ENCODE data around the gene ZFP36L2.

Gene ZFP36L2

GRCh38 chr2:43238176-43238575, 11.8 kb upstream of the ZFP36L2 start:
- DNase-seq (ENCODE audit: insufficient read length, low spot score): no peak
- no peak for TF ChIP-seq POLR2A (IDR thresholded peaks at IDR 0.05; ENCODE audit: low read depth, low read length)
- no peak for FAIRE-seq

DNA sequence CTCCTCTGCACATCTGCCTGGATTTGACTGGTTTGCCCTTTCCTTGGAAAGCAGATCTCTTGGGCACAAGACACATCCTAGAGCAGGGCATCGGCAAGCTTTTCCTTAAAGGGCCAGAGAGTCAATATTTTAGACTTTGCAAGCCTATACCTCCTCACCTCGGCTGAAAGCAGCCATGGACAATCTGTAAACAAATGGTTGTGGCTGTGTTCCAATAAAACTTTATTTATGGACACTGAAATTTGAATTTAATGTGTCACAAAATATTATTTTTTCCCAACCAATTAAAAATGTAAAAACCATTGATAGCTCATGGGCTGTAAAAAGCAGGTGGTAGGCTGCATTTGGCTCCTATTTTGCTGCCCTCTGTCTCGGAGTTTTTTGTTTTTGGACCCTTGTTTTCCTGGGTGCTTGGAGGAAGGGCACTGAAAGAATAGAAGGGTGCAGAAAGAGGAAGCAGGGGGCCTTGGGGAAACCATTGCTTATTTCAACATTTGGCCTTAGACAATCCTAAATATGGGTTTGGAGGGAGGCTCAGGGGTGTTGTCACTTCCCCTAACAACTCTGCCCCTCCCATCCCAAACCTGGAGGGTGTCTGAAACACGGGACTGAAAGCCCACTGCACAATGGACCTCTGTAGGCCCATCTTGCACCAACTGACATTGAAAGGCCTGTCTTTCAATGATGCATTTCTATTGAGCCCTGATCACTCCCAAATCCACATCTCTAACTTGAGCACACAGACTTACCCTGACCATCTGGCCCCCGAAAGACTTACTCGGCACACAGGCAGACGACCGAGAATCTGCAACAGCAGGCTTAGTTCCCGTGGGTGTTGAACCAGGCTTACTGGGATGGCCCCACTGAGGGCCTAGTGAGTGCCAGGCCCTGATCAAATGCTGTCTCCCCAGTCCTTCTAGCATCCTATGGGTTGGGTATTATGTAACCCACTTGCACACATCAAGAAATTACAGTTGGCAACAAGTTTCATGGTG, 7.1 kb upstream of the ZFP36L2 start:
- no peak for TF ChIP-seq POLR2A (IDR thresholded peaks at IDR 0.05; ENCODE audit: low read depth, low read length)
- FAIRE-seq (no peak), DNase-seq (ENCODE audit: insufficient read length, low spot score) (no peak)

GRCh38 chr2:43230951-43231827, 4.8 kb upstream of the ZFP36L2 start:
- DNase-seq (ENCODE audit: insufficient read length, low spot score) (no peak), FAIRE-seq (no peak)
- TF ChIP-seq POLR2A (IDR thresholded peaks at IDR 0.05; ENCODE audit: low read depth, low read length): no peak

DNA sequence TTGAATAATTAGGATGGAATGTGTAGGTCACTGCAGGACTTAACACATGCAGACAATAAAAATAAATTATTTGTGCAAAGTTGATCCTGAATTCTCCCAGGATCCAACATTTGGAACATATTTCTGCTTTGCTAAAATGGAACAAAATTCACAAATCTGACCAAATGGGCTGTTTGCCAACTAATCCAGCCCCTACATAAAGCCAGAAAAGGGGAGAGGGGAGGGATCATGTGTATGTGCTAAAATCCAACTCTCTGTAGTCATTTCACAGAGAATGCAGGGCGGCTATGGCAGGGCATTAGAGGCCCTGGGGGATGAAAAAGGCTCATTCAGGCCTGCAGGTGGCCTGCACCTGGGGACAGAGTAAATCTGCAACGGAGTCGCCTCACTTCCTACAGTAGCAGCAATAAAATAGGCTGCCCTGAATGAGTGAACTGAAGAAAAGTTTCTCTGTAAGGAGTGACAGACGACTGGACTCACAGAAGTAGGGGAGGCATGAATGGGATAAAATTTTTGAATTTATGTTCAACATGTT, 4.0 kb upstream of the ZFP36L2 start:
- no peak for TF ChIP-seq POLR2A (IDR thresholded peaks at IDR 0.05; ENCODE audit: low read depth, low read length)
- no peak for FAIRE-seq
- DNase-seq (ENCODE audit: insufficient read length, low spot score): no peak

- FAIRE-seq: no peak
- no peak for TF ChIP-seq POLR2A (IDR thresholded peaks at IDR 0.05; ENCODE audit: low read depth, low read length)
- DNase-seq (ENCODE audit: insufficient read length, low spot score): no peak
These were observed 2.6 kb upstream of the ZFP36L2 start for GRCh38 chr2:43228756-43229659.

GRCh38 chr2:43228321-43228751, 1.9 kb upstream of the ZFP36L2 start:
- FAIRE-seq: no peak
- DNase-seq (ENCODE audit: insufficient read length, low spot score): no peak
- no peak for TF ChIP-seq POLR2A (IDR thresholded peaks at IDR 0.05; ENCODE audit: low read depth, low read length)

- no peak for TF ChIP-seq POLR2A (IDR thresholded peaks at IDR 0.05; ENCODE audit: low read depth, low read length)
- DNase-seq (ENCODE audit: insufficient read length, low spot score): peak; percentile 49
- FAIRE-seq: no peak
These were observed 1.4 kb upstream of the ZFP36L2 start for GRCh38 chr2:43227830-43228281.

DNA sequence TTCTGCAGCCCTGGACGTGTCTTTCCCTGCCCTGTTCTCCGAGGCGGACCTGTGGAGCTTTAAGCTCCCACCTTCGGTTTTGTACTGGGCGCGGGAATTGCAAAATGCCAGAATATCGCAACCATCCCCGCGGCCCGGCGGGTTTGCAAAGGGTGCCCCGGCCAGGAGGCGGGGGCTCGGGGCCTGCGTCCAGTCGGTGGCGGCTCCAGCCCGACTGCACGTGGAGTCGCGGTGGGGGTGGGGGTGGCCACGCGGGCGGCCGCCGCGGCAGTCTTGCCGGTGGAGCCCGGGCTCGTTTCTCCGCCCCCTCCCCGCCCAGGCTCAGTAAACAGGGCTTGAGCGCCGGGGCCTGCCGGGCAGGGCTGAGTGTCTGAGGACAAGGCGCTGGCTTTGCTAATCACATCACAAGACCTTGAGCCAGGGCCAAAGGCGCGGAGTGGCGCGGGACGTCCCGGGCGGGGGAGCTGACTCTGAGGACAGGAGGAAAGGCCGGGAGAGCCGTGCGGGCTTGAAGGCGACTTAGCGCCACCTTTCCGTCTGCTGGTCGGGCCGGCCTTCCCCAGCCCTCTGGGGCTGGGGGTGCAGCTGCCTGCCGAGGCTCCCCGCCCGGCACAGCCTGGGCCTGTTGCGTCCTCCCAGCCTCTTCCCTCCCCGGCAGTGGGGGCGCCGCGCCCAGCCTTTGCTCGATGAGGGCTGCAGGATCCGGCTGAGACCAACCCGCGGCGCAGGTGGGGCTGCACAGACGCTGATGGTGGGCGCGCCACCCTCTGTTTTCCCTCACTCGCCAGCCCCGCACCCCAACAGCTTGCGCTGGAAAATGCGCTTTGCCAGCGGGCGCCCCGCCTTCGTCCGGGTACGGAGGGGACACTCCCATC, 786 bp upstream of the ZFP36L2 start:
- FAIRE-seq: no peak
- peak; percentile 26; the same call in 1 of the 2 replicates for TF ChIP-seq POLR2A (IDR thresholded peaks at IDR 0.05; ENCODE audit: low read depth, low read length)

GRCh38 chr2:43225788-43226557, 433 bp downstream of the ZFP36L2 start:
- DNase-seq (ENCODE audit: insufficient read length, low spot score) (peak; percentile 67), FAIRE-seq (no peak)
- TF ChIP-seq POLR2A (IDR thresholded peaks at IDR 0.05; ENCODE audit: low read depth, low read length): peak; percentile 73

More for the DNA sequence above, 786 bp upstream of the ZFP36L2 start:
- DNase-seq (ENCODE audit: insufficient read length, low spot score): peak; percentile 84

- DNase-seq (ENCODE audit: insufficient read length, low spot score): no peak
- FAIRE-seq: no peak
- TF ChIP-seq POLR2A (IDR thresholded peaks at IDR 0.05; ENCODE audit: low read depth, low read length): no peak
These were observed 1.2 kb downstream of the ZFP36L2 start for GRCh38 chr2:43225093-43225787.

Measured in H54 (cell line).